A673 (cell line): ENCODE data around the gene CALM3. TPM values are rescaled to one million over a fixed set of nuclear protein-coding genes. Genes with fewer than 3 reads are reported as not detected.

Experiments
- BruUV-seq: library from RNA; stranded (reverse); fragments of 400-500 nt; replicated peaks from 2 replicates; lab custom pipeline; 2021; lab: Mats Ljungman, UMichigan
- CTCF ChIA-PET: fragments of 300-600 bp; sonication (Branson Sonifier 250); formaldehyde crosslinking; loops from one replicate; lab custom pipeline; 2022; ENCODE audit warnings: antibody characterized with exemption; lab: Charles Lee
- POLR2A ChIA-PET: fragments of 300-600 bp; sonication (Branson Sonifier 250); formaldehyde crosslinking; loops from one replicate; lab custom pipeline; 2022; ENCODE audit warnings: antibody characterized with exemption; ENCODE audit not compliant: low non-redundant PET; lab: Charles Lee
- DNase-seq: peaks from one replicate; pipeline ENCODE4 v3.0.0-alpha.2; 2015; ENCODE audit warnings: low spot score
- H3K27ac ChIP-seq: fragments of 200-600 bp; sonication (generic); 2 replicates; pipeline ENCODE4 v1.5.1; 2016; ENCODE audit warnings: mixed run types, low read depth, mild to moderate bottlenecking, mixed read lengths, antibody characterized with exemption, low read length; ENCODE audit not compliant: poor library complexity, severe bottlenecking
- H3K27me3 ChIP-seq: fragments of 200-600 bp; sonication (generic); replicated peaks from 2 replicates; pipeline ENCODE4 v1.6.1; 2017; ENCODE audit warnings: mixed run types, low read depth, mild to moderate bottlenecking, mixed read lengths, antibody characterized with exemption, low read length; ENCODE audit not compliant: insufficient read depth, poor library complexity
- H3K36me3 ChIP-seq: fragments of 200-600 bp; sonication (generic); 2 replicates; pipeline ENCODE4 v1.6.1; 2016; ENCODE audit warnings: mixed run types, mild to moderate bottlenecking, mixed read lengths, antibody characterized with exemption, low read length; ENCODE audit not compliant: insufficient read depth, poor library complexity, severe bottlenecking
- H3K4me1 ChIP-seq: fragments of 200-600 bp; sonication (generic); 2 replicates; pipeline ENCODE4 v1.6.1; 2017; ENCODE audit warnings: mixed run types, mild to moderate bottlenecking, mixed read lengths, antibody characterized with exemption, low read length; ENCODE audit not compliant: insufficient read depth, poor library complexity, severe bottlenecking
- H3K4me3 ChIP-seq: fragments of 200-600 bp; sonication (generic); 2 replicates; pipeline ENCODE4 v1.5.1; 2016; ENCODE audit warnings: low read depth, mixed run types, mild to moderate bottlenecking, mixed read lengths, low read length; ENCODE audit not compliant: poor library complexity, severe bottlenecking
- H3K9me3 ChIP-seq: fragments of 200-600 bp; sonication (generic); 2 replicates; pipeline ENCODE4 v1.6.1; 2016; ENCODE audit warnings: mixed run types, low read depth, mild to moderate bottlenecking, mixed read lengths, antibody characterized with exemption, low read length; ENCODE audit not compliant: poor library complexity, severe bottlenecking
- CTCF ChIP-seq: fragments of 300-800, 200-600 bp; sonication (generic); conservative IDR thresholded peaks from 2 replicates; pipeline ENCODE4 v1.5.1; 2017; ENCODE audit warnings: low read depth, mild to moderate bottlenecking, antibody characterized with exemption, low read length, moderate library complexity, mixed read lengths
- EZH2 ChIP-seq: fragments of 200-600 bp; sonication (generic); IDR thresholded peaks from 2 replicates; pipeline ENCODE4 v1.6.1; 2017; ENCODE audit warnings: borderline replicate concordance, low read depth, mild to moderate bottlenecking, mixed read lengths, antibody characterized with exemption, low read length; ENCODE audit not compliant: poor library complexity, severe bottlenecking
- intact Hi-C: fragments of 100-400 bp; cut with micrococcal nuclease; formaldehyde crosslinking; loops from one replicate; pipeline ENCODE4 v1.10.0; 2022; ENCODE audit not compliant: unreplicated experiment
- total RNA-seq: library from RNA; stranded (reverse); gene quantifications from 2 replicates; pipeline ENCODE4 v1.2.3, GENCODE V29; 2021

CALM3 gene
- total RNA-seq, 1 experiment from 2014 or later, result 272 TPM

- H3K27me3 ChIP-seq, result no peaks in the 10 kb centered on the region
- BruUV-seq, result no TSS peak
- no peaks in the 10 kb centered on the region for H3K36me3 ChIP-seq
- DNase-seq, result no peak
- intact Hi-C loops, result no loop called here
- CTCF ChIA-PET, result interaction anchor here (0.7 kb wide), 1 partner anchor 41 kb away, joined by 5 read pairs; no protein-coding TSS in a partner anchor
- H3K9me3 ChIP-seq, result no peaks in the 10 kb centered on the region
- H3K4me1 ChIP-seq, result peaks cover 11% of the 10 kb centered on the region
- H3K27ac ChIP-seq, result no peak overlapping the region
- H3K4me3 ChIP-seq, result no peak overlapping the region
- POLR2A ChIA-PET, result no interaction called here
- TF ChIP-seq EZH2, result no peak
- TF ChIP-seq CTCF, result no peak
These were observed 55.4 kb downstream of the CALM3 start for GRCh38 chr19:46656541-46656940.

- intact Hi-C loops, result loop anchor here (2.0 kb wide), 2 partner anchors 25 to 129 kb away; no protein-coding TSS in a partner anchor
These were observed 58.2 kb downstream of the CALM3 start for GRCh38 chr19:46659151-46660007.

DNA sequence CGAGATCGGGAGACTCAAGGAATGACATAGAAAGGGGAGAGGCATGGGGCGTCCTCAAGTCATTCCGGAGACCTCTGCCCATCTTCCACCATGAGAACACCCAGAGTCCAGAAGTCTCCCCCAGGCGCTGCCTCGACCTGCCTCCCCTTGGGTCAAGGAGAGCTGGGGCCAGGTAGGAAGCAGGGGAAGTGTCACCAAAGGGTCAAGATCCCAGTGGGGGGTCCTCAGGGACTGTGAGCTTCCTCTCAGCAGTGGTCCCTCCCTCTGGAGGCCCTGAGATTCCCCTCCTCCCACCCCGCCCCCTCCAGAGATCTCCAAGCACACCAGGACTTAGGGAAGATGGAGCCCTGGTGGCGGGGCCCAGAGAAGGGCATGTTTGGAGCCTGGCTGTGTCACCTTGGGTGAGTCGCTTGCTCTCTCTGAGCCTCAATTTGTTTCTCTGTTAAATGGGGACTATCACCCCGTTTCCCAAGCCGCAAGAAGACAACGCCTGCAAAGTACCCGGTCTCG lies 58.9 kb downstream of the CALM3 start:
- Histone ChIP-seq H3K4me1 (peaks cover 15% of the 10 kb centered on the region), H3K9me3 (no peaks in the 10 kb centered on the region), H3K27ac (no peak overlapping the region), H3K4me3 (peak overlapping the region; percentile 46), H3K36me3 (no peaks in the 10 kb centered on the region), H3K27me3 (no peaks in the 10 kb centered on the region)
- CTCF ChIA-PET, result no interaction called here
- POLR2A ChIA-PET, result interaction anchor here (0.6 kb wide), 1 partner anchor 35 kb away, joined by 3 read pairs; no protein-coding TSS in a partner anchor
- TF ChIP-seq EZH2 (no peak), CTCF (no peak)
- peak; percentile 24 for DNase-seq
- no TSS peak for BruUV-seq
- intact Hi-C loops, result loop anchor here (2.0 kb wide), 2 partner anchors 25 to 129 kb away; no protein-coding TSS in a partner anchor

More at GRCh38 chr19:46659151-46660007, 58.2 kb downstream of the CALM3 start:
- no peaks in the 10 kb centered on the region for H3K27me3 ChIP-seq
- ChIA-PET POLR2A (interaction anchor here (0.6 kb wide), 1 partner anchor 36 kb away, joined by 3 read pairs; no protein-coding TSS in a partner anchor), CTCF (interaction anchor here (0.6 to 0.7 kb wide), 2 partner anchors 90 to 122 kb away, joined by 3 to 7 read pairs; no protein-coding TSS in a partner anchor)
- DNase-seq, result peak; percentile 33
- no peaks in the 10 kb centered on the region for H3K36me3 ChIP-seq
- H3K4me3 ChIP-seq, result peak overlapping the region; percentile 46
- peaks cover 15% of the 10 kb centered on the region for H3K4me1 ChIP-seq
- H3K9me3 ChIP-seq, result no peaks in the 10 kb centered on the region
- no TSS peak for BruUV-seq
- TF ChIP-seq CTCF (no peak), EZH2 (no peak)
- no peak overlapping the region for H3K27ac ChIP-seq

Other genes starting within 250 kb of the CALM3 start
- gene CCDC8, start 187.8 kb upstream of the CALM3 start, total RNA-seq, result 24.5 and 32.1 TPM in 2 replicates
- gene PNMA8C, start 172.4 kb upstream of the CALM3 start, total RNA-seq, result not detected in 2 replicates
- 12.8 and 15.9 TPM in 2 replicates for gene PNMA8A, start 129.8 kb upstream of the CALM3 start, total RNA-seq
- 0.75 and 0.81 TPM in 2 replicates for gene PNMA8B, start 105.5 kb upstream of the CALM3 start, total RNA-seq
- gene PTGIR, start 23.8 kb downstream of the CALM3 start, total RNA-seq, result 0.46 TPM in 1 of 2 replicates, not detected in the other
- not detected in 2 replicates for gene GNG8, start 34.9 kb downstream of the CALM3 start, total RNA-seq
- gene DACT3, start 59.9 kb downstream of the CALM3 start, total RNA-seq, result 0.32 and 1.1 TPM in 2 replicates
- 45.1 and 60.3 TPM in 2 replicates for gene PRKD2, start 115.8 kb downstream of the CALM3 start, total RNA-seq
- 23.6 and 26.1 TPM in 2 replicates for gene FKRP, start 144.7 kb downstream of the CALM3 start, total RNA-seq
- 134 and 157 TPM in 2 replicates for gene STRN4, start 145.1 kb downstream of the CALM3 start, total RNA-seq
- 283 and 295 TPM in 2 replicates for gene SLC1A5, start 187.3 kb downstream of the CALM3 start, total RNA-seq
- 226 and 241 TPM in 2 replicates for gene AP2S1, start 249.5 kb downstream of the CALM3 start, total RNA-seq